GM12878 (cell line): Measurements from ENCODE around the gene ABCF1. TPM values are rescaled to one million over a fixed set of nuclear protein-coding genes. Genes with fewer than 3 reads are reported as not detected.

ENCODE experiments used
- ATF7 ChIP-seq: fragments of 450-650 bp; IDR thresholded peaks from 2 replicates; pipeline ENCODE4 v1.6.1; 2016; ENCODE audit warnings: low read depth, mild to moderate bottlenecking
- BHLHE40 ChIP-seq, 2 experiments: fragments of 450-650 bp in 1 of 2; IDR thresholded peaks; 2 replicates each; pipeline ENCODE4 v1.6.1; 2011 to 2017; ENCODE audit warnings: low read depth in 2 of 2, borderline replicate concordance in 1 of 2, improper control_type of control experiment in 1 of 2, low read length in 1 of 2, mild to moderate bottlenecking in 1 of 2
- CBFB ChIP-seq: IDR thresholded peaks from 2 replicates; pipeline ENCODE4 v1.6.1; 2016; ENCODE audit warnings: antibody characterized with exemption, low read depth
- CEBPB ChIP-seq, 2 experiments: fragments of 150-350 bp in 1 of 2; IDR thresholded peaks; 2 replicates each; pipeline ENCODE4 v1.6.1; 2012 to 2014; ENCODE audit warnings: low read depth in 2 of 2, low read length in 2 of 2, borderline replicate concordance in 1 of 2, inconsistent platforms in 1 of 2
- CUX1 ChIP-seq: IDR thresholded peaks from 2 replicates; pipeline ENCODE4 v1.6.1; 2012; ENCODE audit warnings: improper control_type of control experiment, low read depth, low read length; ENCODE audit not compliant: insufficient replicate concordance
- ESRRA ChIP-seq: IDR thresholded peaks from 2 replicates; pipeline ENCODE4 v1.6.1; 2012; ENCODE audit warnings: mild to moderate bottlenecking, low read length, improper control_type of control experiment
- HDAC6 ChIP-seq: fragments of 200-600 bp; sonication (generic); IDR thresholded peaks from one replicate; pipeline ENCODE4 v1.8.0; 2017; ENCODE audit warnings: antibody characterized with exemption; ENCODE audit not compliant: unreplicated experiment
- JUND ChIP-seq: IDR thresholded peaks from 2 replicates; pipeline ENCODE4 v1.6.1; 2012; ENCODE audit warnings: low read depth, mild to moderate bottlenecking, low read length, improper control_type of control experiment, moderate library complexity
- KLF5 ChIP-seq: fragments of 450-650 bp; IDR thresholded peaks from 2 replicates; pipeline ENCODE4 v1.6.1; 2014; ENCODE audit warnings: mild to moderate bottlenecking; ENCODE audit not compliant: partially characterized antibody
- MTA2 ChIP-seq: fragments of 450-650 bp; IDR thresholded peaks from 2 replicates; pipeline ENCODE4 v1.6.1; 2016; ENCODE audit warnings: low read depth, mild to moderate bottlenecking, moderate library complexity
- MTA3 ChIP-seq: IDR thresholded peaks from 2 replicates; pipeline ENCODE4 v1.6.1; 2012; ENCODE audit warnings: low read length, inconsistent platforms, borderline replicate concordance
- NFIC ChIP-seq: IDR thresholded peaks from 2 replicates; pipeline ENCODE4 v1.6.1; 2012; ENCODE audit warnings: low read depth, mild to moderate bottlenecking, inconsistent platforms, low read length, moderate library complexity
- NFYB ChIP-seq: IDR thresholded peaks from 2 replicates; pipeline ENCODE4 v1.6.1; 2011; ENCODE audit warnings: low read depth, mild to moderate bottlenecking, low read length, improper control_type of control experiment, moderate library complexity; ENCODE audit not compliant: insufficient read depth
- RELA ChIP-seq: fragments of 450-650 bp; IDR thresholded peaks from 2 replicates; pipeline ENCODE4 v1.8.0; 2014; ENCODE audit warnings: borderline replicate concordance; ENCODE audit not compliant: partially characterized antibody
- SIN3A ChIP-seq: IDR thresholded peaks from 2 replicates; pipeline ENCODE4 v1.6.1; 2012; ENCODE audit warnings: low read depth, low read length, improper control_type of control experiment
- SMAD1 ChIP-seq: fragments of 450-650 bp; IDR thresholded peaks from 2 replicates; pipeline ENCODE4 v1.6.1; 2018; ENCODE audit warnings: mild to moderate bottlenecking, low read depth; ENCODE audit not compliant: partially characterized antibody
- SMARCA5 ChIP-seq: fragments of 450-650 bp; IDR thresholded peaks from 2 replicates; pipeline ENCODE4 v1.6.1; 2017; ENCODE audit warnings: mild to moderate bottlenecking
- WRNIP1 ChIP-seq: IDR thresholded peaks from 2 replicates; pipeline ENCODE4 v1.6.1; 2011; ENCODE audit warnings: low read depth, low read length, improper control_type of control experiment, borderline replicate concordance
- ZBED1 ChIP-seq: IDR thresholded peaks from 2 replicates; pipeline ENCODE4 v1.6.1; 2016; ENCODE audit warnings: borderline replicate concordance
- ZNF217 ChIP-seq: fragments of 450-650 bp; IDR thresholded peaks from 2 replicates; pipeline ENCODE4 v1.6.1; 2017; ENCODE audit warnings: antibody characterized with exemption, mild to moderate bottlenecking
- ZNF274 ChIP-seq: IDR thresholded peaks from one replicate; pipeline ENCODE4 v1.8.0; 2011; ENCODE audit not compliant: insufficient read length, insufficient read depth
- ZNF622 ChIP-seq: fragments of 450-650 bp; IDR thresholded peaks from 2 replicates; pipeline ENCODE4 v1.6.1; 2017; ENCODE audit warnings: mild to moderate bottlenecking, inconsistent platforms
- polyA plus RNA-seq, 11 experiments: library from polyadenylated mRNA; depleted of rRNA in 4 of 11; unstranded in 6 of 11; stranded (reverse) in 5 of 11; fragments of >200 nt; fragmentation: Nextera tagmentation in 4 of 11; fragmentation: Illumina TruSeq in 1 of 11; extraction: Ambion mirVana in 4 of 11; extraction: Trizol in 1 of 11; gene quantifications; 1 replicate in 1 of 11; 2 replicates in 10 of 11; pipeline versions ENCODE4 v1.2.1 to v1.2.3, GENCODE V29; 2011 to 2016; ENCODE audit warnings: inconsistent platforms in 2 of 11, missing spikeins in 2 of 11, low read depth in 1 of 11
- total RNA-seq, 4 experiments: library from RNA; depleted of rRNA in 3 of 4; stranded (reverse); fragments of >200 nt in 3 of 4; fragmentation: Illumina TruSeq in 1 of 4; extraction: Trizol in 1 of 4; gene quantifications; 2 replicates each; pipeline versions ENCODE4 v1.2.1 to v1.2.3, GENCODE V29; 2013 to 2021
- TF ChIP-seq, protein P1 (sequence below): IDR thresholded peaks from 2 replicates; pipeline ENCODE4 v1.6.1; 2012; ENCODE audit warnings: low read length, inconsistent platforms
- TF ChIP-seq, protein P2 (sequence below): fragments of 150-350 bp; IDR thresholded peaks from 2 replicates; pipeline ENCODE4 v1.6.1; 2014; ENCODE audit warnings: mild to moderate bottlenecking, low read depth, low read length

The ABCF1 gene
- total and polyA plus RNA-seq, 10 of the 15 experiments (the other 5 are each of a cell fraction or from before 2014, with no cell fraction given), result 21.3 to 79.6 (median 55.9) TPM

DNA sequence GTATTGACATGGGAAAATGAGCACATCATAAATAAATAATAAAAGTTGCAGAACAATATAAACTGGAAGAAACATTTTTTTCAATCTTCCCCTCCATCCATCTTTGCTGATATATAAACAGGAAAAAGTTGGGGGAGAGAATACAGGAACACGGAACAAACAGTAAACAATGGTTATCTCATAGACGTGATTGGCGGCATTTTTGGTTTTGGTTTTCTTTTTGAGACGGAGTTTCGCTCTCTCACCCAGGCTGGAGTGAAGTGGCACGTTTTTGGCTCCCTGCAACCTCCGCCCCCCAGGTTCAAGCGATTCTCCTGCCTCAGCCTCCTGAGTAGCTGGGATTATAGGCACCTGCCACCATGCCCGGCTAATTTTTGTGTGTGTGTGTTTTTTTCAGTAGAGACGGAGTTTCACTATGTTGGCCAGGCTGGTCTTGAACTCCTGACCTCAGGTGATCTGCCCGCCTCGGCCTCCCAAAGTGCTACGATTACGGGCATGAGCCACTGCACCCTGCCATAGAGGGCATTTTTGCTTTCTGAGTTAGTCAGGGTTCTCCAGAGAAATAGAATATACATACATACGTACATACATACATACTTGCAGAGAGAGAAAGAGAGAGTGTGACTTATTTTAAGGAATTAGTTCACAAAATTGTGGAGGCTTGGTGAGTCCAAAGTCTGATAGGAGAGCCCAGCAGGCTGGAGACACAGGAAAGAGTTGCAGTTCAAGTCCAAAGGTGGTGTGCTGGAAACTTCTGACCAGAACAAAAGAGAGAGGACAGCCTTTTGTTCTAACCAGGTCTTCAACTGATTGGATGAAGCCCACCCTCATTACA is 37.6 kb upstream of the ABCF1 start (continued):
- TF ChIP-seq, protein P1, sequence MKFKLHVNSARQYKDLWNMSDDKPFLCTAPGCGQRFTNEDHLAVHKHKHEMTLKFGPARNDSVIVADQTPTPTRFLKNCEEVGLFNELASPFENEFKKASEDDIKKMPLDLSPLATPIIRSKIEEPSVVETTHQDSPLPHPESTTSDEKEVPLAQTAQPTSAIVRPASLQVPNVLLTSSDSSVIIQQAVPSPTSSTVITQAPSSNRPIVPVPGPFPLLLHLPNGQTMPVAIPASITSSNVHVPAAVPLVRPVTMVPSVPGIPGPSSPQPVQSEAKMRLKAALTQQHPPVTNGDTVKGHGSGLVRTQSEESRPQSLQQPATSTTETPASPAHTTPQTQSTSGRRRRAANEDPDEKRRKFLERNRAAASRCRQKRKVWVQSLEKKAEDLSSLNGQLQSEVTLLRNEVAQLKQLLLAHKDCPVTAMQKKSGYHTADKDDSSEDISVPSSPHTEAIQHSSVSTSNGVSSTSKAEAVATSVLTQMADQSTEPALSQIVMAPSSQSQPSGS, result no peak
- TF ChIP-seq NFIC (no peak), KLF5 (no peak), NFYB (peak; percentile 49; the same call in 1 of the 2 replicates), SMARCA5 (no peak), WRNIP1 (no peak), CBFB (no peak), ESRRA (no peak), RELA (no peak), JUND (no peak), ZNF622 (no peak), ZNF274 (no peak), SMAD1 (no peak), HDAC6 (no peak), ZBED1 (no peak), ATF7 (peak; percentile 54; the same call in 1 of the 2 replicates), BHLHE40 (IDR thresholded peaks at IDR 0.05; ENCODE audit: borderline replicate concordance in 1 of 2, low read depth in 2 of 2, low read length in 1 of 2) (peak; percentile 75 to 94), CUX1 (no peak), MTA3 (no peak), SIN3A (no peak), MTA2 (no peak), ZNF217 (0 out of 2 replicates have a peak, but pooled peaks have one; percentile 54), CEBPB (IDR thresholded peaks at IDR 0.05; ENCODE audit: borderline replicate concordance in 1 of 2, low read depth in 2 of 2, low read length in 2 of 2) (no peak)
- TF ChIP-seq, protein P2, sequence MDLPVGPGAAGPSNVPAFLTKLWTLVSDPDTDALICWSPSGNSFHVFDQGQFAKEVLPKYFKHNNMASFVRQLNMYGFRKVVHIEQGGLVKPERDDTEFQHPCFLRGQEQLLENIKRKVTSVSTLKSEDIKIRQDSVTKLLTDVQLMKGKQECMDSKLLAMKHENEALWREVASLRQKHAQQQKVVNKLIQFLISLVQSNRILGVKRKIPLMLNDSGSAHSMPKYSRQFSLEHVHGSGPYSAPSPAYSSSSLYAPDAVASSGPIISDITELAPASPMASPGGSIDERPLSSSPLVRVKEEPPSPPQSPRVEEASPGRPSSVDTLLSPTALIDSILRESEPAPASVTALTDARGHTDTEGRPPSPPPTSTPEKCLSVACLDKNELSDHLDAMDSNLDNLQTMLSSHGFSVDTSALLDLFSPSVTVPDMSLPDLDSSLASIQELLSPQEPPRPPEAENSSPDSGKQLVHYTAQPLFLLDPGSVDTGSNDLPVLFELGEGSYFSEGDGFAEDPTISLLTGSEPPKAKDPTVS, result no peak
